ENCODE data around the gene FNIP1. TPM values are rescaled to one million over a fixed set of nuclear protein-coding genes. Genes with fewer than 3 reads are reported as not detected.

The FNIP1 gene
- polyA plus RNA-seq, 1 donor (not counting 4 experiments of a cell fraction or from before 2014, with no cell fraction given), result 14.6 TPM

GRCh38 chr5:131710391-131710790, 86.4 kb downstream of the FNIP1 start:
- Histone ChIP-seq H3K36me3 (ENCODE audit: control insufficient read depth in 2 of 2, extremely low read depth in 1 of 2, insufficient read depth in 2 of 2, low read length in 2 of 2) (peaks cover 2 to 10% of the 10 kb centered on the region in 2 experiments), H3K27ac (ENCODE audit: control insufficient read depth, insufficient read depth, low read length) (no peak overlapping the region), H3K9me3 (ENCODE audit: control insufficient read depth, low read depth, low read length) (no peaks in the 10 kb centered on the region), H4K20me1 (ENCODE audit: control insufficient read depth, extremely low read depth, insufficient read depth, low read length) (no peaks in the 10 kb centered on the region), H3K4me1 (ENCODE audit: control insufficient read depth, extremely low read depth, insufficient read depth, low read length) (no peaks in the 10 kb centered on the region), H3K9me1 (ENCODE audit: control insufficient read depth, extremely low read depth, insufficient read depth, low read length) (no peaks in the 10 kb centered on the region), H2AFZ (ENCODE audit: control insufficient read depth, low read length) (no peak overlapping the region), H3K9ac (ENCODE audit: control insufficient read depth, extremely low read depth, insufficient read depth, low read length) (no peak overlapping the region), H3K4me2 (ENCODE audit: control insufficient read depth, extremely low read depth, insufficient read depth, low read depth, low read length) (no peak overlapping the region), H3K4me3 (ENCODE audit: control insufficient read depth in 2 of 3, extremely low read depth in 1 of 3, insufficient read depth in 2 of 3, low read depth in 1 of 3, low read length in 3 of 3) (no peak overlapping the region), H3K27me3 (ENCODE audit: control insufficient read depth, extremely low read depth, insufficient read depth, low read length) (no peaks in the 10 kb centered on the region), H3K79me2 (ENCODE audit: control insufficient read depth, insufficient read depth, low read length) (no peaks in the 10 kb centered on the region)
- TF ChIP-seq CTCF (optimal IDR thresholded peaks at IDR 0.05 in 1 of 3, IDR thresholded peaks at IDR 0.05 in 1 of 3, conservative IDR thresholded peaks at IDR 0.05 in 1 of 3; ENCODE audit: extremely low read depth in 1 of 3, insufficient read depth in 2 of 3, low read length in 3 of 3) (no peak), EZH2 (IDR thresholded peaks at IDR 0.05; ENCODE audit: low read length) (no peak)
- dilution Hi-C loops (cut with MboI; ENCODE audit: extremely low pct_ligation_motif_present, low sequenced_read_pairs), result no loop called here
- DNase-seq (ENCODE audit: low read depth, low spot score), result no peak
- FAIRE-seq, result no peak

- FAIRE-seq (no peak), DNase-seq (ENCODE audit: low read depth, low spot score) (no peak)
- no peak overlapping the region for H3K4me3 ChIP-seq (ENCODE audit: control insufficient read depth in 2 of 3, extremely low read depth in 1 of 3, insufficient read depth in 2 of 3, low read depth in 1 of 3, low read length in 3 of 3)
- no peaks in the 10 kb centered on the region for H3K9me1 ChIP-seq (ENCODE audit: control insufficient read depth, extremely low read depth, insufficient read depth, low read length)
- no peak overlapping the region for H3K27ac ChIP-seq (ENCODE audit: control insufficient read depth, insufficient read depth, low read length)
- H3K27me3 ChIP-seq (ENCODE audit: control insufficient read depth, extremely low read depth, insufficient read depth, low read length), result no peaks in the 10 kb centered on the region
- peaks cover 6 to 10% of the 10 kb centered on the region in 2 experiments for H3K36me3 ChIP-seq (ENCODE audit: control insufficient read depth in 2 of 2, extremely low read depth in 1 of 2, insufficient read depth in 2 of 2, low read length in 2 of 2)
- H2AFZ ChIP-seq (ENCODE audit: control insufficient read depth, low read length), result no peak overlapping the region
- dilution Hi-C loops (cut with MboI; ENCODE audit: extremely low pct_ligation_motif_present, low sequenced_read_pairs), result no loop called here
- H3K9me3 ChIP-seq (ENCODE audit: control insufficient read depth, low read depth, low read length), result no peaks in the 10 kb centered on the region
- no peak overlapping the region for H3K9ac ChIP-seq (ENCODE audit: control insufficient read depth, extremely low read depth, insufficient read depth, low read length)
- no peak for TF ChIP-seq EZH2 (IDR thresholded peaks at IDR 0.05; ENCODE audit: low read length)
- TF ChIP-seq CTCF (optimal IDR thresholded peaks at IDR 0.05 in 1 of 3, IDR thresholded peaks at IDR 0.05 in 1 of 3, conservative IDR thresholded peaks at IDR 0.05 in 1 of 3; ENCODE audit: extremely low read depth in 1 of 3, insufficient read depth in 2 of 3, low read length in 3 of 3), result no peak
- H3K4me1 ChIP-seq (ENCODE audit: control insufficient read depth, extremely low read depth, insufficient read depth, low read length), result no peaks in the 10 kb centered on the region
- no peak overlapping the region for H3K4me2 ChIP-seq (ENCODE audit: control insufficient read depth, extremely low read depth, insufficient read depth, low read depth, low read length)
- H4K20me1 ChIP-seq (ENCODE audit: control insufficient read depth, extremely low read depth, insufficient read depth, low read length), result no peaks in the 10 kb centered on the region
- H3K79me2 ChIP-seq (ENCODE audit: control insufficient read depth, insufficient read depth, low read length), result no peaks in the 10 kb centered on the region
These were observed 87.8 kb downstream of the FNIP1 start for GRCh38 chr5:131709043-131709442.

Measured in keratinocyte (primary cell).